ENCODE data around the gene LETM1.

DNA sequence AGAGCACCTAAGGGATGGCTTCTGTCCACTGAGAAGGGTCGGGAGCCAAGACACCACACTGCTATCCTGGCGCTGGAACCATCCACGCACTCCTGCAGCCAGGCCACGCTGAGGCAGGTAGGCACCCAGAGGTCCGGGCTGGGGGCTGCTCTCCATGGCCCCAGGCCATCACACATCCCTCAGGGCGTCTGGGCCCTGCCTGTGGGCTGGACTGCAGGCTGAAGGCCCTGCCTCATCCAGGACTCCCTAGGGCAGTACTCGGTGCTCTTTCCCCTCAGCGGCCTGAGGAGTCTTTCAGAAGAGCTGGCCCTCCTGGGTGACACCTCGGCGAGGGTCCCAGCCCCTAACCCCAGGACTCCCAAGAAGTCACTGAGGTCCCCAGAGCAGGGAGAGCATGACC lies 45.2 kb downstream of the LETM1 start:
- no peak for TF ChIP-seq EZH2 (IDR thresholded peaks at IDR 0.05; ENCODE audit: insufficient read depth, low read length)
- no peak for TF ChIP-seq CTCF (IDR thresholded peaks at IDR 0.05; ENCODE audit: insufficient read depth, low read depth, low read length)

All from astrocyte (in vitro differentiated cells and primary cell).